CD1c-positive myeloid dendritic cell (primary cell): Measurements from ENCODE around the gene TRAF5.

Source experiments
- DNase-seq: peaks from one replicate; pipeline ENCODE4 v3.0.0-alpha.2; 2016; ENCODE audit errors: extremely low spot score

The TRAF5 gene

DNA sequence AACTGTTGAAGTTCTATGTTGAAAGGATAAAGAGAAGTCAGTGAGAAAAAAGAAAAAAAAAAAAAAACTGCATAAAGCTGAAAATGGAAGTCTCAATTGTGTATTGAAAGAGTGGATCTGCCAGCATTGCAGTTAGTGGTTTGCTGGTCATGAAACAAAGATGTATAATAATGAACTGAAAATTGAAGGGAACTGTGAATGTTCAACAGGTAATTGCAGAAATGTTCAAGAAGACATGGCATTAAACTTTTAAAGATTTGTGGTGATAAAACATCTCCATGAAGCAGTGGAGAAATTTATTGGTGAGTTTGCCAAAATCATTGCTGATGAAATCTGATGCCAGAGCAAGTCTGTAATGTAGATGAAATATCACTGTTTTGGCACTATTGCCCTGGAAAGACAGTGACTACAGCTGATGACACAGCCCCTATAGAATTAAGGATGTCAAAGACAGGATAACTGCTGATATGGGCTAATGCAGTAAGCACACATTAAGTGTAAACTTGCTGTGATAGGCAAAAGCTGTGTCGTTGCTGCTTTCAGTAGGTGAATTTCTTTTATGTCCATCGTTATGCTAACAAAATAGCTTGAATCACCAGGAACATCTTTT lies 94.3 kb downstream of the TRAF5 start:
- DNase-seq, result no peak

DNA sequence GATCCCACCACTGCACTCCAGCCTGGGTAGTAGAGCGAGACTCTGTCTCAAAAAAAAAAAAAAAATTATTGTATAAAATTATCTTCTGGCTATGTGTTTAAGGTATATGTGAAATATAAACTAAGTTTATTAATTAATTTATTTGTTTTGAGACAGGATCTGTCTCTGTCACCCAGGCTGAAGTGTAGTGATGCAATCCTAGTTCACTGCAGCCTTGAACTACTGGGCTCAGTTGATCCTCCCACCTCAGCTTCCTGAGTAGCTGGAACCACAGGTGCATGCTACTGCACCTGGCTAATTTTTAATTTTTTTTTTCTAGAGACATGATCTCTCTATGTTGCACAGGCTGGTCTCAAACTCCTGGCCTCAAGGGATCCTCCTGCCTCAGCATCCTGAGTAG lies 97.4 kb downstream of the TRAF5 start:
- no peak for DNase-seq
